Measurements from ENCODE around the gene SPDYE4. TPM values are rescaled to one million over a fixed set of nuclear protein-coding genes. Genes with fewer than 3 reads are reported as not detected.

The SPDYE4 gene
- total and polyA plus RNA-seq, 2 donors (not counting 1 experiment from before 2014, with no cell fraction given), result not detected

GRCh38 chr17:8744086-8744785 is 14.1 kb downstream of the SPDYE4 start:
- H3K36me3 ChIP-seq (ENCODE audit: control insufficient read depth, insufficient read depth, low read length), result no peaks in the 10 kb centered on the region
- no peak for DNase-seq (ENCODE audit: low read depth in 2 of 2)
- no peaks in the 10 kb centered on the region for H3K79me2 ChIP-seq (ENCODE audit: control insufficient read depth, insufficient read depth, low read length)

GRCh38 chr17:8742819-8743218 is 15.5 kb downstream of the SPDYE4 start:
- H4K20me1 ChIP-seq (ENCODE audit: control insufficient read depth, extremely low read depth, insufficient read depth, low read length), result no peaks in the 10 kb centered on the region
- H3K4me3 ChIP-seq (replicated peaks in 1 of 4; ENCODE audit: control extremely low read depth in 1 of 4, insufficient read depth in 1 of 4, low read depth in 3 of 4, low read length in 4 of 4), result no peak overlapping the region
- no peak overlapping the region for H2AFZ ChIP-seq (ENCODE audit: low read length)
- no peak overlapping the region for H3K9ac ChIP-seq (ENCODE audit: insufficient read depth, low read length)
- peaks cover 4% of the 10 kb centered on the region for H3K4me1 ChIP-seq (ENCODE audit: control insufficient read depth, extremely low read depth, insufficient read depth, low read length)
- H3K36me3 ChIP-seq (ENCODE audit: control insufficient read depth, insufficient read depth, low read length), result no peaks in the 10 kb centered on the region
- no peaks in the 10 kb centered on the region for H3K79me2 ChIP-seq (ENCODE audit: control insufficient read depth, insufficient read depth, low read length)
- H3K4me2 ChIP-seq (ENCODE audit: extremely low read depth, insufficient read depth, low read length), result no peak overlapping the region
- no peak for DNase-seq (ENCODE audit: low read depth in 2 of 2)
- H3K27ac ChIP-seq (ENCODE audit: insufficient read depth, low read length), result no peak overlapping the region
- H3K9me3 ChIP-seq (ENCODE audit: control insufficient read depth, insufficient read depth, low read depth, low read length), result no peaks in the 10 kb centered on the region
- peaks cover 3% of the 10 kb centered on the region for H3K27me3 ChIP-seq (ENCODE audit: control insufficient read depth, insufficient read depth, low read length)
- TF ChIP-seq, protein P1, sequence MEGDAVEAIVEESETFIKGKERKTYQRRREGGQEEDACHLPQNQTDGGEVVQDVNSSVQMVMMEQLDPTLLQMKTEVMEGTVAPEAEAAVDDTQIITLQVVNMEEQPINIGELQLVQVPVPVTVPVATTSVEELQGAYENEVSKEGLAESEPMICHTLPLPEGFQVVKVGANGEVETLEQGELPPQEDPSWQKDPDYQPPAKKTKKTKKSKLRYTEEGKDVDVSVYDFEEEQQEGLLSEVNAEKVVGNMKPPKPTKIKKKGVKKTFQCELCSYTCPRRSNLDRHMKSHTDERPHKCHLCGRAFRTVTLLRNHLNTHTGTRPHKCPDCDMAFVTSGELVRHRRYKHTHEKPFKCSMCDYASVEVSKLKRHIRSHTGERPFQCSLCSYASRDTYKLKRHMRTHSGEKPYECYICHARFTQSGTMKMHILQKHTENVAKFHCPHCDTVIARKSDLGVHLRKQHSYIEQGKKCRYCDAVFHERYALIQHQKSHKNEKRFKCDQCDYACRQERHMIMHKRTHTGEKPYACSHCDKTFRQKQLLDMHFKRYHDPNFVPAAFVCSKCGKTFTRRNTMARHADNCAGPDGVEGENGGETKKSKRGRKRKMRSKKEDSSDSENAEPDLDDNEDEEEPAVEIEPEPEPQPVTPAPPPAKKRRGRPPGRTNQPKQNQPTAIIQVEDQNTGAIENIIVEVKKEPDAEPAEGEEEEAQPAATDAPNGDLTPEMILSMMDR (conservative IDR thresholded peaks at IDR 0.05 in 1 of 2, IDR thresholded peaks at IDR 0.05 in 1 of 2; ENCODE audit: low read depth in 1 of 2, low read length in 2 of 2), result no peak
- TF ChIP-seq EZH2 (IDR thresholded peaks at IDR 0.05; ENCODE audit: low read length, missing control alignments), result no peak

More at GRCh38 chr17:8744086-8744785, 14.1 kb downstream of the SPDYE4 start:
- H3K4me3 ChIP-seq (replicated peaks in 1 of 4; ENCODE audit: control extremely low read depth in 1 of 4, insufficient read depth in 1 of 4, low read depth in 3 of 4, low read length in 4 of 4), result no peak overlapping the region
- no peaks in the 10 kb centered on the region for H4K20me1 ChIP-seq (ENCODE audit: control insufficient read depth, extremely low read depth, insufficient read depth, low read length)
- no peak overlapping the region for H3K4me2 ChIP-seq (ENCODE audit: extremely low read depth, insufficient read depth, low read length)
- H3K27ac ChIP-seq (ENCODE audit: insufficient read depth, low read length), result no peak overlapping the region
- H3K4me1 ChIP-seq (ENCODE audit: control insufficient read depth, extremely low read depth, insufficient read depth, low read length), result peaks cover 4% of the 10 kb centered on the region
- TF ChIP-seq EZH2 (IDR thresholded peaks at IDR 0.05; ENCODE audit: low read length, missing control alignments), result no peak
- TF ChIP-seq, protein P1 (conservative IDR thresholded peaks at IDR 0.05 in 1 of 2, IDR thresholded peaks at IDR 0.05 in 1 of 2; ENCODE audit: low read depth in 1 of 2, low read length in 2 of 2), result no peak
- peaks cover 3% of the 10 kb centered on the region for H3K27me3 ChIP-seq (ENCODE audit: control insufficient read depth, insufficient read depth, low read length)
- no peaks in the 10 kb centered on the region for H3K9me3 ChIP-seq (ENCODE audit: control insufficient read depth, insufficient read depth, low read depth, low read length)
- no peak overlapping the region for H3K9ac ChIP-seq (ENCODE audit: insufficient read depth, low read length)
- H2AFZ ChIP-seq (ENCODE audit: low read length), result no peak overlapping the region

DNA sequence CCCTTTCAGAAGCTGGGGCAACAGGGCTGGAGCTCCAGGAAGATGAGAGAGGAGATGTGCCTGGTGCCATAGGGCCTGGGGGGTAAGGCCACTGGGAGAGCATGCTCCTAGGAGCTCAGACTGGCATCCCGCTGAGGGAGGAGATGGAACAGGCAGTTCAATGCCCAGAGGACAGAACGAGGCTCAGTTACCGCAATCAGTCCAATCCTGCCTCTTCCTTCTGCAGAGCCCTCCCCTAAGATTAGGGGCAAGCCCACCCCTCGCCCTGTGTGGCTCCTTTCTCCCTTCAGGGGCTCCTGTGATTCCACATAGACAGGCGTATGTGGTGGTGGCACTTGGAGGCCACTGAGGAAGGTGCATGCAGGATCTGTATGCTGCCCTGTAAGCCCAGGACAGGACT is 16.1 kb downstream of the SPDYE4 start:
- no peak overlapping the region for H2AFZ ChIP-seq (ENCODE audit: low read length)
- peaks cover 4% of the 10 kb centered on the region for H3K4me1 ChIP-seq (ENCODE audit: control insufficient read depth, extremely low read depth, insufficient read depth, low read length)
- H3K4me2 ChIP-seq (ENCODE audit: extremely low read depth, insufficient read depth, low read length), result no peak overlapping the region
- no peak overlapping the region for H3K9ac ChIP-seq (ENCODE audit: insufficient read depth, low read length)
- no peaks in the 10 kb centered on the region for H4K20me1 ChIP-seq (ENCODE audit: control insufficient read depth, extremely low read depth, insufficient read depth, low read length)
- H3K4me3 ChIP-seq (replicated peaks in 1 of 4; ENCODE audit: control extremely low read depth in 1 of 4, insufficient read depth in 1 of 4, low read depth in 3 of 4, low read length in 4 of 4), result no peak overlapping the region
- no peaks in the 10 kb centered on the region for H3K27me3 ChIP-seq (ENCODE audit: control insufficient read depth, insufficient read depth, low read length)
- H3K36me3 ChIP-seq (ENCODE audit: control insufficient read depth, insufficient read depth, low read length), result no peaks in the 10 kb centered on the region
- no peaks in the 10 kb centered on the region for H3K9me3 ChIP-seq (ENCODE audit: control insufficient read depth, insufficient read depth, low read depth, low read length)
- TF ChIP-seq, protein P1 (conservative IDR thresholded peaks at IDR 0.05 in 1 of 2, IDR thresholded peaks at IDR 0.05 in 1 of 2; ENCODE audit: low read depth in 1 of 2, low read length in 2 of 2), result no peak
- no peak for TF ChIP-seq EZH2 (IDR thresholded peaks at IDR 0.05; ENCODE audit: low read length, missing control alignments)
- no peak for DNase-seq (ENCODE audit: low read depth in 2 of 2)
- H3K27ac ChIP-seq (ENCODE audit: insufficient read depth, low read length), result no peak overlapping the region
- H3K79me2 ChIP-seq (ENCODE audit: control insufficient read depth, insufficient read depth, low read length), result no peaks in the 10 kb centered on the region
